Fibroblast of pulmonary artery (primary cell): ENCODE measurements around the gene RELL1.

Experiments
- DNase-seq: peaks from one replicate; pipeline ENCODE4 v3.0.0-alpha.2; 2010; ENCODE audit warnings: low read depth
- H3K4me3 ChIP-seq: replicated peaks from 2 replicates; pipeline ENCODE4 v1.5.1; 2011; ENCODE audit warnings: low read depth, mild to moderate bottlenecking, control low read depth, low read length, moderate library complexity
- TF ChIP-seq, protein P1 (sequence below): IDR thresholded peaks from 2 replicates; pipeline ENCODE4 v1.5.1; 2011; ENCODE audit warnings: mild to moderate bottlenecking, control low read depth, low read length, inconsistent platforms; ENCODE audit errors: missing control alignments

Gene RELL1

DNA sequence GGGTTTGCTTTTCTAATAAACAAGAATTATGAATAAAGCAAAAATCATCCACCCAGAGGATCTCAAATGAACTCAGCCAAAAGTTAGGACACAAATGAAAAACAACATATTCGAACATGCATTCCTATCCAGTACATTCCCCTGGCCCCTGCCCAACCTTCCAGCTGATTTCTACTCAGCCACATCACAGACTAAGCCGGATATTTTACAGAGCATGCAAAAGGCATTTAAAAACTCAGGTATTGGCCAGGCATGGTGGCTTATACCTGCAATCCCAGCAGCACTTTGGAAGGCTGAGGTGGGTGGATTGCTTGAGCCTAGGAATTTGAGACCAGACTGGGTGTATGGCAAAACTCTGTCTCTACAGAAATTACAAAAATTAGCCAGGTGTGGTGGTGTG lies 54.6 kb downstream of the RELL1 start:
- TF ChIP-seq, protein P1, sequence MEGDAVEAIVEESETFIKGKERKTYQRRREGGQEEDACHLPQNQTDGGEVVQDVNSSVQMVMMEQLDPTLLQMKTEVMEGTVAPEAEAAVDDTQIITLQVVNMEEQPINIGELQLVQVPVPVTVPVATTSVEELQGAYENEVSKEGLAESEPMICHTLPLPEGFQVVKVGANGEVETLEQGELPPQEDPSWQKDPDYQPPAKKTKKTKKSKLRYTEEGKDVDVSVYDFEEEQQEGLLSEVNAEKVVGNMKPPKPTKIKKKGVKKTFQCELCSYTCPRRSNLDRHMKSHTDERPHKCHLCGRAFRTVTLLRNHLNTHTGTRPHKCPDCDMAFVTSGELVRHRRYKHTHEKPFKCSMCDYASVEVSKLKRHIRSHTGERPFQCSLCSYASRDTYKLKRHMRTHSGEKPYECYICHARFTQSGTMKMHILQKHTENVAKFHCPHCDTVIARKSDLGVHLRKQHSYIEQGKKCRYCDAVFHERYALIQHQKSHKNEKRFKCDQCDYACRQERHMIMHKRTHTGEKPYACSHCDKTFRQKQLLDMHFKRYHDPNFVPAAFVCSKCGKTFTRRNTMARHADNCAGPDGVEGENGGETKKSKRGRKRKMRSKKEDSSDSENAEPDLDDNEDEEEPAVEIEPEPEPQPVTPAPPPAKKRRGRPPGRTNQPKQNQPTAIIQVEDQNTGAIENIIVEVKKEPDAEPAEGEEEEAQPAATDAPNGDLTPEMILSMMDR = no peak
- DNase-seq = peak; percentile 74
- H3K4me3 ChIP-seq = no peak overlapping the region

DNA sequence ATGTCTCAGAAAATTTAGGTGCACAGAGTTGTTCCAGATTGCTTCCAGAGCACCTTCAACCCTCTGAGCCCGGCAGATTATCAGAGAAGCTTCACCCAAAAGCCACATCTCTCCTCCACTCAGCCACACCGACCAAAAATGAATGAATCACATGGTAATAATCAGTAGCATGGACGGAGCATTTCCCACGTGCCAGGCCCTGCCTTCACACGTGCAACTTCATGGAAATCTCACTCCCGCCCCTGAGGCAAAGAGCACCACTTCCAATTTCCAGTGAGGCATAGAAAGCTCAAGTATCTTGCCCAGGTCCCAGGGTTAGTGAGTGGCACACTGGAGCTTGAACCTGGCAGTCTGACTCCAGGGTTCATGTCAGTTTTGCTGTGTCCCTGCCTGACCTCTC lies 56.5 kb downstream of the RELL1 start:
- TF ChIP-seq, protein P1 = no peak
- H3K4me3 ChIP-seq = no peak overlapping the region
- DNase-seq = no peak

DNA sequence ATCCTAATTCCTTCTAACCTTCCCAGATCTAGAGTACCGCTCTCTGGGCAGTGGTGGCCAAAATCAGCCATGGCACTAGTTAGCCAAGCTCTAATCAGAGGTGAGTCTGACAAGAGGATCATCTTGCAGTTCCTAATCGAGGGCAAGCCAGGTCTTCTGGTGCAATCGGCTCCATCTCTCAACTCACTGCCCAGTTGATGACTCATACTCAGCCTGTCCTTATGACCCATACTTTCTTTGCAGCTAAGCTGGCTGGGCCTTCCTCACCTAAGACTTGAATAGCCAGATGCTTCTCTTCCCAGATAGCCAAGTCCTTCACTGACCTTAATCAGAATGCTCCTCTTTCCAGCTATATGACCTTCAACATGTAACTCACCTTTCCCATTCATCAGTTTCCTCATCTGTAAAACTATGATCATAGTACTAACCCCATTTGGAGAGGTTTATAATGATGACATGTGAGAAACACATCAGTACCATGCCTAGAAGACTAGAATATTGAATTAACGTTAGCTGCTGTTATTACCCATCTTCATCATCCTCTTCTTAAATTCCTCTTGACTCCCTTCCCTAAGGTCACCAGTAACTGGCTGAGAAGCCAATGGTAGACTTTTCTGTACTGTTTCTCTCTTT lies 57.1 kb downstream of the RELL1 start:
- DNase-seq = peak; percentile 67
- no peak overlapping the region for H3K4me3 ChIP-seq
- TF ChIP-seq, protein P1 = no peak

DNA sequence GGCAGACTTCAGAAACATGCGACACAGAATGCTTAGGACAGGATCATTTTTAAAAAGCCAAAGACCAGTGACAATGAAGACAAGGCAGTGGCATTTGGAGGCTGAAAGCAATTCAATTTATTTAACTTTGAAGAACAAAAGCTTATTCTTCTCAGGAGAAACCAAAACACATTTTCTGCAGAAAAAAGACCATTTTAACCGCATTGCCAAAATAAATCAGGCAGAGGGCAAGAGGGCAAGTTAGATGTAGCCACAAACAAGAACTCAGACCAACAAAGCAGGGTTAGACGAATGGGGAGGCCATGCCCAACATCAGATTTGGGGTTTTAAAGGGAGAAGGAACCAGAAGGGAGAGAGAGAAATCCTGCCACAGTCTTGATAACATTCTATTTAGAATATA lies 58.9 kb downstream of the RELL1 start:
- DNase-seq = no peak
- H3K4me3 ChIP-seq = no peak overlapping the region
- TF ChIP-seq, protein P1 = no peak

DNA sequence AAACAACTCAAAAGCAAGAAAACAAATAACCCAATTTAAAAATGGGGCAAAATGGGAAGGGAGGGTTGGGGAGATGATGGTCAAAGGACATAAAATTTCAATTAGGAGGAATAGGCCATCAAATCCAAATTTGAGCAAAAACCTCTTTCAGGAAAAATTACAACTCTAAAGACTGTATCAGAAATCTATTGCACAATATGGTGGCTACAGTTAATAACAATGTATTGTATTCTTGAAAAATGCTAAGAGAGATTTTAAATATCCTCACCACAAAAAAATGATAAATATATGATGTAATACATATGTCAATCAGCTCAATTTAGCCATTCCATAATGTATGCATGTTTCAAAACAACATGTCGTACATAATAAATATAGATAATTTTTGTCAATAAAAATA lies 60.7 kb downstream of the RELL1 start:
- DNase-seq = no peak
- H3K4me3 ChIP-seq = no peak overlapping the region
- TF ChIP-seq, protein P1 = no peak

DNA sequence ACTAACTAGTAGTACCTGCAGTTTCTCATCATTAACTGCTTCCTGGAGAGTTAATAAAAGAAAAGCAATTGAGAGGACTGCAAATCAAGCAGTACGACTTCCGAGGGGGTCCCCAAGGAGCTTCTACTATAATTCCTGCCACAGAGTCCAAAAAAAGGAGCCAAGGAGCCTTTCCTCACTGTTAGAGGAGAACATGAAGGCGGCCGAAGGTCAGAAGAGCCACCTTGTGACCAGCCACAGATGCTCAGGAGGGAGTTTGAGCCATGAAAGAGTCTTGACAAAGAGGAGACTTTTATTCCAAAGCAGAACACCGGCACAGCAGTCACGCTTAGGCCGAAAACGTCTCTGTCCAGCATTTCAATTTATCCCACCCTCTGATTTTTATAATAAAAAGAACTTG lies 62.2 kb downstream of the RELL1 start:
- H3K4me3 ChIP-seq = no peak overlapping the region
- TF ChIP-seq, protein P1 = no peak
- DNase-seq = no peak

DNA sequence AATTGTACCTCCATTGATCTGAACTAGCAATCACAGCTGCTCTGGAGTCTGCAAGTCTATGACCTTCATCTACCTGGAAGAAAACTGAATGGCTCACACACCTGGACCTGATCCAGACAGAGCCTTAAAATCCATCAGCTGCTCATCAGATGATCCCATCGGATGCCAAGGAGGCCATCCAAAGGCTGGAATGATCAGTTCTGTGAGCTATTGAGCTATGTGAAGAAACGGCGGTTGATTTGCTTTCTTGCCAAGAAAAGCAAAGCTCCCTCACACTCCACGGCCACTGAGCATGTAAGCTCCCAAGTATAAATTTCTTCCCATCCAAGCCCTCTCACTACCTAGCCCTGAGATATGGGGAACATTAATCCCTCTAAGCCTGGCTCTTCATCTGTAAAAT lies 63.1 kb downstream of the RELL1 start:
- TF ChIP-seq, protein P1 = no peak
- no peak for DNase-seq
- no peak overlapping the region for H3K4me3 ChIP-seq
